Measurements from ENCODE around the gene CDC26. TPM values are rescaled to one million over a fixed set of nuclear protein-coding genes. Genes with fewer than 3 reads are reported as not detected.

The CDC26 gene
- total and polyA plus RNA-seq, 10 of the 15 experiments (the other 5 are each of a cell fraction or from before 2014, with no cell fraction given): 28.2 to 156 (median 61.5) TPM

GRCh38 chr9:113299800-113300292 lies 24.5 kb upstream of the CDC26 start (continued):
- TF ChIP-seq ASH2L (IDR thresholded peaks at IDR 0.05; ENCODE audit: borderline replicate concordance, low read depth): no peak

DNA sequence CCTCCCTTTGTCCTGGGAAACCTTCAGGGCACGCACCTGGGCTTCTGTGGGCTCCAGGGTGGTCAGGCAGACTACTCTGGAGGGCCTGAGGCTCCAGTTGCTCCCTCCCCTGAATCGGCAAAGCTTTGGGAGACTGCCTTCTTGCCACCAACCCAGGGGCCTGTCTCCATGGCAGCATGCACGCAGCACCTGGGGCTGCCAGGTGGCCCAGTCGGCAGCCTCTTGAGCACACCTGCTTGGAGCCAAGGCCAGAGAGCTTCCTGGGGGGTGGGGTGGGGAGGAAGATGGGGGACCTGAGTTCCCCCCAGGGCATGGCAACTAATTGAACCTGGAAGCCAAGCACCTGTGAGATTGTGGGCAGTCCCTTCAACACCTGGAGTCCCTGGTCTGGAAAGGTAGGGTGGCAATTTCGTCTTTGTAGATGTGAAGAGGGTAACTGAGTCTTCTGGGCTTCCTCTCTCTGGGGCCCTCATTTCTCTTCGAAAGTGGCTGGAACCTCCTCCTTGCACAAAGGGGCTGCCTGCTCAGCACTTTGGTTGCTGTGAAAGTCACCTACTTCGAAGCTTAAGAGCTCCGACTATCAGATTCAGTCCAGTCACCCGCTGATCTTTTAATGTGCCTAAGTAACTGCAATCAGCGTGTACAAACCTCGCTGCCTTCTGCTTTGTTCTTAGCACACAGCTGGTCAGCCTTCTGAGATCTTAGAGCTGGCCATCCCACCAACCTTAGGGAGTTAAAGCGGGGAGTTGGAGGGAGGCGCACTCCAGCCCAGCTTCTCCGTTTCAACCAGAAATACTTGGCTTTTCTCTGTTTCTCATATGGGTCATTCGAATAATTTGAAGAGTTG lies 23.8 kb upstream of the CDC26 start:
- no peak overlapping the region for H2AFZ ChIP-seq (ENCODE audit: control insufficient read depth, low read depth, low read length)
- H3K4me2 ChIP-seq (ENCODE audit: control insufficient read depth, insufficient read depth): no peak overlapping the region
- H3K27me3 ChIP-seq (replicated peaks in 1 of 2; ENCODE audit: control insufficient read depth in 2 of 2, insufficient read depth in 2 of 2, low read length in 1 of 2): no peaks in the 10 kb centered on the region; a peak in 1 of 4 replicates
- in situ Hi-C loops (cut with MboI): no loop called here
- no peaks in the 10 kb centered on the region for H3K4me1 ChIP-seq (ENCODE audit: control insufficient read depth, insufficient read depth, low read length)
- H3K27ac ChIP-seq (ENCODE audit: control insufficient read depth, insufficient read depth): no peak overlapping the region
- BruUV-seq (replicated peaks): no TSS peak
- FAIRE-seq: no peak
- no peaks in the 10 kb centered on the region for H3K9me3 ChIP-seq (replicated peaks; ENCODE audit: control insufficient read depth, insufficient read depth, low read length)
- ChIA-PET CTCF (no interaction called here), POLR2A (no interaction called here), RAD21 (ENCODE audit: unreplicated experiment) (no interaction called here), SMC1A (ENCODE audit: uncharacterized antibody, unreplicated experiment) (no interaction called here)
- TF ChIP-seq RCOR1 (conservative IDR thresholded peaks at IDR 0.05; ENCODE audit: low read depth, low read length) (no peak), MTA2 (IDR thresholded peaks at IDR 0.05; ENCODE audit: low read depth) (no peak), IKZF1 (conservative IDR thresholded peaks at IDR 0.05) (no peak), CREM (IDR thresholded peaks at IDR 0.05; ENCODE audit: low read depth) (no peak), IKZF2 (IDR thresholded peaks at IDR 0.05) (no peak), PML (IDR thresholded peaks at IDR 0.05; ENCODE audit: low read length) (no peak), STAT1 (conservative IDR thresholded peaks at IDR 0.05) (no peak), POLR2AphosphoS2 (IDR thresholded peaks at IDR 0.05; ENCODE audit: low read depth, low read length) (no peak)
- TF ChIP-seq, protein P1, sequence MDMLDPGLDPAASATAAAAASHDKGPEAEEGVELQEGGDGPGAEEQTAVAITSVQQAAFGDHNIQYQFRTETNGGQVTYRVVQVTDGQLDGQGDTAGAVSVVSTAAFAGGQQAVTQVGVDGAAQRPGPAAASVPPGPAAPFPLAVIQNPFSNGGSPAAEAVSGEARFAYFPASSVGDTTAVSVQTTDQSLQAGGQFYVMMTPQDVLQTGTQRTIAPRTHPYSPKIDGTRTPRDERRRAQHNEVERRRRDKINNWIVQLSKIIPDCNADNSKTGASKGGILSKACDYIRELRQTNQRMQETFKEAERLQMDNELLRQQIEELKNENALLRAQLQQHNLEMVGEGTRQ (IDR thresholded peaks at IDR 0.05; ENCODE audit: borderline replicate concordance, low read depth, low read length): no peak
- TF ChIP-seq, protein P2, sequence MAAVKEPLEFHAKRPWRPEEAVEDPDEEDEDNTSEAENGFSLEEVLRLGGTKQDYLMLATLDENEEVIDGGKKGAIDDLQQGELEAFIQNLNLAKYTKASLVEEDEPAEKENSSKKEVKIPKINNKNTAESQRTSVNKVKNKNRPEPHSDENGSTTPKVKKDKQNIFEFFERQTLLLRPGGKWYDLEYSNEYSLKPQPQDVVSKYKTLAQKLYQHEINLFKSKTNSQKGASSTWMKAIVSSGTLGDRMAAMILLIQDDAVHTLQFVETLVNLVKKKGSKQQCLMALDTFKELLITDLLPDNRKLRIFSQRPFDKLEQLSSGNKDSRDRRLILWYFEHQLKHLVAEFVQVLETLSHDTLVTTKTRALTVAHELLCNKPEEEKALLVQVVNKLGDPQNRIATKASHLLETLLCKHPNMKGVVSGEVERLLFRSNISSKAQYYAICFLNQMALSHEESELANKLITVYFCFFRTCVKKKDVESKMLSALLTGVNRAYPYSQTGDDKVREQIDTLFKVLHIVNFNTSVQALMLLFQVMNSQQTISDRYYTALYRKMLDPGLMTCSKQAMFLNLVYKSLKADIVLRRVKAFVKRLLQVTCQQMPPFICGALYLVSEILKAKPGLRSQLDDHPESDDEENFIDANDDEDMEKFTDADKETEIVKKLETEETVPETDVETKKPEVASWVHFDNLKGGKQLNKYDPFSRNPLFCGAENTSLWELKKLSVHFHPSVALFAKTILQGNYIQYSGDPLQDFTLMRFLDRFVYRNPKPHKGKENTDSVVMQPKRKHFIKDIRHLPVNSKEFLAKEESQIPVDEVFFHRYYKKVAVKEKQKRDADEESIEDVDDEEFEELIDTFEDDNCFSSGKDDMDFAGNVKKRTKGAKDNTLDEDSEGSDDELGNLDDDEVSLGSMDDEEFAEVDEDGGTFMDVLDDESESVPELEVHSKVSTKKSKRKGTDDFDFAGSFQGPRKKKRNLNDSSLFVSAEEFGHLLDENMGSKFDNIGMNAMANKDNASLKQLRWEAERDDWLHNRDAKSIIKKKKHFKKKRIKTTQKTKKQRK (IDR thresholded peaks at IDR 0.05; ENCODE audit: low read depth, low read length): no peak
- TF ChIP-seq, protein P3, sequence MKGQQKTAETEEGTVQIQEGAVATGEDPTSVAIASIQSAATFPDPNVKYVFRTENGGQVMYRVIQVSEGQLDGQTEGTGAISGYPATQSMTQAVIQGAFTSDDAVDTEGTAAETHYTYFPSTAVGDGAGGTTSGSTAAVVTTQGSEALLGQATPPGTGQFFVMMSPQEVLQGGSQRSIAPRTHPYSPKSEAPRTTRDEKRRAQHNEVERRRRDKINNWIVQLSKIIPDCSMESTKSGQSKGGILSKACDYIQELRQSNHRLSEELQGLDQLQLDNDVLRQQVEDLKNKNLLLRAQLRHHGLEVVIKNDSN (IDR thresholded peaks at IDR 0.05; ENCODE audit: borderline replicate concordance, extremely low read length, insufficient read depth, low read depth, low read length): no peak
- intact Hi-C loops (cut with micrococcal nuclease; ENCODE audit: unreplicated experiment): no loop called here
- WGBS (ENCODE audit: insufficient coverage, insufficient replicate concordance, low lambda C conversion rate, missing lambda C conversion rate): 63% methylated on average over 15 of the region's 15 CpGs
- no peak overlapping the region for H3K9ac ChIP-seq (ENCODE audit: control insufficient read depth, insufficient read depth, low read length)
- no peaks in the 10 kb centered on the region for H4K20me1 ChIP-seq (ENCODE audit: control insufficient read depth, insufficient read depth)
- H3K79me2 ChIP-seq (ENCODE audit: control insufficient read depth, insufficient read depth, low read length): no peaks in the 10 kb centered on the region
- DNase-seq (ENCODE audit: low read depth, low spot score): no peak
- no peak overlapping the region for H3K4me3 ChIP-seq
- H3K36me3 ChIP-seq (ENCODE audit: control insufficient read depth in 2 of 2, insufficient read depth in 2 of 2, low read length in 1 of 2): no peaks in the 10 kb centered on the region
- no peak for ATAC-seq

All from GM12878 (cell line).